Mesothelial cell of epicardium (in vitro differentiated cells): ENCODE results near the gene APOO. TPM values are rescaled to one million over a fixed set of nuclear protein-coding genes. Genes with fewer than 3 reads are reported as not detected.

Source experiments
- DNase-seq, 2 experiments: peaks; one replicate each; pipeline ENCODE4 v3.0.0; 2021; ENCODE audit warnings: low spot score in 2 of 2; ENCODE audit not compliant: unreplicated experiment in 2 of 2
- H3K27ac Mint-ChIP-seq: 2 replicates; pipeline ENCODE4 v1.8.0; 2021; ENCODE audit warnings: mixed read lengths
- H3K27me3 Mint-ChIP-seq: 2 replicates; pipeline ENCODE4 v1.8.0; 2021; ENCODE audit warnings: low read depth, mixed read lengths
- H3K36me3 Mint-ChIP-seq: 2 replicates; pipeline ENCODE4 v1.8.0; 2021; ENCODE audit warnings: mixed read lengths
- H3K4me1 Mint-ChIP-seq: 2 replicates; pipeline ENCODE4 v1.8.0; 2021; ENCODE audit warnings: mixed read lengths
- H3K4me3 Mint-ChIP-seq: 2 replicates; pipeline ENCODE4 v1.8.0; 2021; ENCODE audit warnings: mild to moderate bottlenecking, moderate library complexity, mixed read lengths
- H3K9me3 Mint-ChIP-seq: 2 replicates; pipeline ENCODE4 v1.8.0; 2021; ENCODE audit warnings: mixed read lengths
- total RNA-seq: library from RNA; stranded (reverse); gene quantifications from 3 replicates; pipeline ENCODE4 v1.2.1, GENCODE V29; 2021
- TF ChIP-seq, protein P1 (sequence below): fragments of 200-600 bp; sonication (generic); IDR thresholded peaks from one replicate; pipeline ENCODE4 v1.5.0; 2021; ENCODE audit warnings: antibody characterized with exemption; ENCODE audit not compliant: unreplicated experiment

Gene APOO
- 45.2 to 55.7 TPM (median 50.5 TPM) in 3 replicates for total RNA-seq

DNA sequence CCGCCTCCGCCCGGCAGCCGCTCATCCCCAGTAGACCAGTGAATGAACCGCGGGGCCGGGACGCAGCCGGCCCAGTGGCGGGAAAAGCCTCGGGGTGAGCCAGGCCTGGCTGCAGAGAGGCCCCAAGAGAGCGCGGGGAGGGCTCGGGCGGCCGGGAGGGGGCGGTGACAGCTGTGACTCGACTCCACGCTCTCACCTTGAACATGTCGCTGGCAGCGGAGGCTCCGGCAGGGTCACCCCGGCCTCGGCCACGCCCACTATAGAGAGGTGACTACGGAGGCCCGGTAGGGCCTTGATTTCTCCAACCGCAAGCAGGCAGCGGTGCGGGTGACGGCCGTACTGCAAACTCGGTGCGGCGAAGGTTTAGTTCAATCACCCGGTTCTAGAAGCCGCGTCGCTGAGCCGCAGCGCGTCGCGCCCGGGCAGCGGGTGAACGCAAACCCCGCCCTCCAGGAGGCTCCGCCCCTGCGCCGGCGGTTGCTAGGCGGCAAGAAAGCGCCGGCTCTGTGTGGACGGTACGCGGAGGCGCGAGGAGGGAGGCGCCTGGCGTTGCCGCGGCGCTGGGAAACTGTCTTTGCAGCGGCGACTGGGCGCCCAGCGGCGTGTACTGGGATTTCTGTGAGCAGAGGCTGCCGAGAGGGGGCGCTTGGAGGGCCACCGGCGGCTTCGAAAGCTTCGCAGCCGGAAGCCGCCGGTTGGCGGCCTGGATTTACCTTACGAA, at the start of gene APOO, which contains the start of gene CXorf58:
Gene APOO, minus strand, starts transcription at position 441 of the 721 bp plus-strand sequence. Its CDS starts 236 bp downstream, at position 205.
Gene CXorf58, plus strand, starts transcription at position 509 of the 721 bp plus-strand sequence. CDS start 2,297 bp downstream, outside the sequence.
- H3K36me3 Mint-ChIP-seq: peaks cover 2% of the 10 kb centered on the region
- peaks cover 16% of the 10 kb centered on the region for H3K4me1 Mint-ChIP-seq
- peak; percentile 92 to 97 for DNase-seq
- no peaks in the 10 kb centered on the region for H3K27me3 Mint-ChIP-seq
- TF ChIP-seq, protein P1, sequence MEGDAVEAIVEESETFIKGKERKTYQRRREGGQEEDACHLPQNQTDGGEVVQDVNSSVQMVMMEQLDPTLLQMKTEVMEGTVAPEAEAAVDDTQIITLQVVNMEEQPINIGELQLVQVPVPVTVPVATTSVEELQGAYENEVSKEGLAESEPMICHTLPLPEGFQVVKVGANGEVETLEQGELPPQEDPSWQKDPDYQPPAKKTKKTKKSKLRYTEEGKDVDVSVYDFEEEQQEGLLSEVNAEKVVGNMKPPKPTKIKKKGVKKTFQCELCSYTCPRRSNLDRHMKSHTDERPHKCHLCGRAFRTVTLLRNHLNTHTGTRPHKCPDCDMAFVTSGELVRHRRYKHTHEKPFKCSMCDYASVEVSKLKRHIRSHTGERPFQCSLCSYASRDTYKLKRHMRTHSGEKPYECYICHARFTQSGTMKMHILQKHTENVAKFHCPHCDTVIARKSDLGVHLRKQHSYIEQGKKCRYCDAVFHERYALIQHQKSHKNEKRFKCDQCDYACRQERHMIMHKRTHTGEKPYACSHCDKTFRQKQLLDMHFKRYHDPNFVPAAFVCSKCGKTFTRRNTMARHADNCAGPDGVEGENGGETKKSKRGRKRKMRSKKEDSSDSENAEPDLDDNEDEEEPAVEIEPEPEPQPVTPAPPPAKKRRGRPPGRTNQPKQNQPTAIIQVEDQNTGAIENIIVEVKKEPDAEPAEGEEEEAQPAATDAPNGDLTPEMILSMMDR: peak; percentile 65
- peak within 1 kb of the TSS; percentile 85 for H3K4me3 Mint-ChIP-seq
- H3K9me3 Mint-ChIP-seq: no peaks in the 10 kb centered on the region
- H3K27ac Mint-ChIP-seq: peak within 1 kb of the TSS; percentile 73

DNA sequence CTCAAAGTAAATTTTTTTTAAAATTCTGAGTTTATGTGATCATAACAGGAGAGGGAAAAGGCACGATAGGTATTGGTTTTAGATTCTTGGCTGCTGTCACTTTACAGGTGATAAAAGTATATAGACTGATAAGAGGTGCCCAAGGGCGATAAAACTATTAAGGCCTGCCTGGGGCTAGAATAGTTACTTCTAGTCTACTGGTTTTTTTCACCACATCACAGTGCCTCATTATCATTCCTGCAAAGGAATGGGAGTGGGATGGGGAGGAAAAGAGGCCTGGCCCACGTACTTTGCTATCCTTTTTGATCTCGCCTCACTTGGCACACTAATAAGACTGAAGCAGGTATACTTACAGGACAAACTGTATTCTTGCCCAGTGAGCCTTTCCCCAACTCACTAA, 46.7 kb upstream of the APOO start:
- peak overlapping the region; percentile 56 for H3K27ac Mint-ChIP-seq
- no peaks in the 10 kb centered on the region for H3K36me3 Mint-ChIP-seq
- no peak for DNase-seq
- no peaks in the 10 kb centered on the region for H3K9me3 Mint-ChIP-seq
- no peak overlapping the region for H3K4me3 Mint-ChIP-seq
- no peaks in the 10 kb centered on the region for H3K27me3 Mint-ChIP-seq
- TF ChIP-seq, protein P1: no peak
- H3K4me1 Mint-ChIP-seq: peaks cover 24% of the 10 kb centered on the region

DNA sequence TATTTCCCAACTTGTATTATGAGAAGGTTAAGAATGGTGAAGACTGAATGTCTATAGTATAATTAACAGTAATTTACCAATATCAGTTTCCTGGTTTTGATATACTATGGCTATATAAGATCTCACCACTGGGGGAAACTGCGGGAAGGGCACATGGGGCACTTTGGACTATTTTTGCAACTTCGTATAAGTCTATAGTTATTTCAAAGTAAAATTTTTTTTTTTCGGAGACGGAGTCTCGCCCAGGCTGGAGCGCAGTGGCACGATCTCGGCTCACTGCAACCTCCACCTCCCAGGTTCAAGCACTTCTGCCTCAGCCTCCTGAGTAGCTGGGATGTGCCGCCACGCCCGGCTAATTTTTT, 46.2 kb upstream of the APOO start:
- Mint-ChIP-seq H3K27ac (peak overlapping the region; percentile 78), H3K27me3 (no peaks in the 10 kb centered on the region), H3K9me3 (no peaks in the 10 kb centered on the region), H3K4me3 (no peak overlapping the region), H3K36me3 (no peaks in the 10 kb centered on the region), H3K4me1 (peaks cover 22% of the 10 kb centered on the region)
- DNase-seq: no peak
- TF ChIP-seq, protein P1: no peak

DNA sequence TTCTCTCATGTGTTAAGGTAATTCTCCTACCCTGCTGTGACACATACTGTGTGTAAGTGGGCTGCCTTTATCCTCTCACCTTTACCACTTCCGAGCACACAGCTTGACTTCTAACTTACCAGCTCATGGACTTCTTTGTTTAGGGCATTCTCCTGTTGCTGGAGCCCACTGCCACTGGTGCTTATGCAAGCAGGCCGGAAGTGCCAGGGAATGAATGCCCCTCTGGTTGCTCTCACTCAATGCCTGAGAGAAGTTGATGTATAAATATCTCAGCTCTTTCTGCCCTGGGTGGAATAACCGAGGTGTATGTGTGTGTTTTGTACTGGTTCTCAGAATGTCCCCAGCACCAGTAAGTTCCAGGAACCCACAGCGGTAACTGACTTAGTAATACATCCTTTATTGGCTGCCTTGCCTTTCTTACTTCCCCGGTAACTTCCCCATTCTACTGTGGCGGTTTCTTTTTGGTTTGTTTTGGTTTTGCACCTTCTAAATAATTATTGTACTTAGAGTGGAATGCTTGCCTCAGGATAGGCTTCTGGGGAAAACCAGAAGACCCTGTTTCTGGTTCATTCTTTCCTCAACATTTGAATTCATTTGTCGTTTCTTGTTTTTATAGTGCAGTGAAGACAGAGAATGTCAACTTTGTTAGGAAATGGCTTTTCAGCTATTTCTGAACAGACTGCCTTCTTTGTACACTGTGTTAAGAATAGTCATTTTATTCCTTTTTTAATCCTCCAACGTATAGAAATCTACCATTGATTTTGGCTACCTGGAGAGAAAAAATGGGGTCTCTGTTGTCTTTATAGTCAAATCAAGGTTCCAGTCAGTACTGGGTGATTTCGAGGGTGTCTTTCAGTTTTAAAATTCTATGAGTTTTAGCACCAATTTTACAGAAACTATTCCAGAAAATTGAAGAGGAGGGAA, 45.5 kb upstream of the APOO start:
- Mint-ChIP-seq H3K27me3 (no peaks in the 10 kb centered on the region), H3K27ac (peak overlapping the region; percentile 78), H3K9me3 (no peaks in the 10 kb centered on the region), H3K36me3 (no peaks in the 10 kb centered on the region), H3K4me1 (peaks cover 22% of the 10 kb centered on the region), H3K4me3 (no peak overlapping the region)
- no peak for DNase-seq
- TF ChIP-seq, protein P1: no peak

DNA sequence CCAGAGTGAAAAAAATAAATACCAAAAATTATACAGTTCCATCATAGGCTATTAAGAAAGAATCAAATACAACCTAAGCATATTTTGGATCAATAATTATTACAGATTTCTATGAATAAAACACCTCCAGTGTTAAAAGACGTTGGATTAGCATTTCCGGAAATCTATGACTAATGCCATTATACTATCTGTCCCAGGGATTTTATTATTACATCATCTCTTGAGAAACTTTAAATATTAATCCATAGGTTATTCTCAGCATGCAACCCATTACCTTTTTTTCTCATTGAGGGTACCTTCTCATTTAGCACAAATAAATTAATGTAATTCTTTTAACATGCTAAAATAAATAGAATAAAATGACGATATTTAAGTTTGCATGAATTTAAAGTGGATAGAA, 44.7 kb upstream of the APOO start:
- no peak for DNase-seq
- H3K36me3 Mint-ChIP-seq: no peaks in the 10 kb centered on the region
- H3K27me3 Mint-ChIP-seq: no peaks in the 10 kb centered on the region
- peaks cover 18% of the 10 kb centered on the region for H3K4me1 Mint-ChIP-seq
- no peaks in the 10 kb centered on the region for H3K9me3 Mint-ChIP-seq
- H3K27ac Mint-ChIP-seq: no peak overlapping the region
- TF ChIP-seq, protein P1: no peak
- H3K4me3 Mint-ChIP-seq: no peak overlapping the region
